HG03432 (cell line): ENCODE data around the gene ARHGEF6.
"Not testable (repeated sequence)": the region's sequence is repeated elsewhere in the genome, so short reads cannot be mapped to it uniquely, and the experiment has no call there.

ENCODE experiments used
- ATAC-seq: cut with Tn5 transposase; IDR thresholded peaks from one replicate; pipeline ENCODE4 v1.9.1; 2021; ENCODE audit warnings: mild to moderate bottlenecking, moderate library complexity; ENCODE audit not compliant: unreplicated experiment

Gene ARHGEF6

DNA sequence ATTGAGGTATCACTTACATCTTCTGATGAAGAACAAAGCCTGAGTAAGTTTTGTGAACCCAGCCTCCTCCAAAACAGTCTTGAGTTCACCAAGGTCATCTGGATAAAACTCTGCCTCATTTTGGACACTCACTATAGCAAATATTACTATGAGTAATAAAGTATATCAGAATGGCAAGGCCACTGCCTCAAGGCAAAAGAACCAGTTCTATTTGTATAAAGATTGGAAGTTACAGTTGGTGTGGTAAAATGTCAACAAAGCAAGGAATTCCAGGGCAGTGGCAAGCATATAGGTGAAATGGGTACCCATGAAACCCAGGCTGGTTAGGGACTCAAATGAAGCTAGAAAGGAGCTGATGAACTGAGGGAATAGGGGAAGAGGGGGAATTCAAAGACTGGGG, 2.4 kb upstream of the ARHGEF6 start:
- ATAC-seq = no peak

DNA sequence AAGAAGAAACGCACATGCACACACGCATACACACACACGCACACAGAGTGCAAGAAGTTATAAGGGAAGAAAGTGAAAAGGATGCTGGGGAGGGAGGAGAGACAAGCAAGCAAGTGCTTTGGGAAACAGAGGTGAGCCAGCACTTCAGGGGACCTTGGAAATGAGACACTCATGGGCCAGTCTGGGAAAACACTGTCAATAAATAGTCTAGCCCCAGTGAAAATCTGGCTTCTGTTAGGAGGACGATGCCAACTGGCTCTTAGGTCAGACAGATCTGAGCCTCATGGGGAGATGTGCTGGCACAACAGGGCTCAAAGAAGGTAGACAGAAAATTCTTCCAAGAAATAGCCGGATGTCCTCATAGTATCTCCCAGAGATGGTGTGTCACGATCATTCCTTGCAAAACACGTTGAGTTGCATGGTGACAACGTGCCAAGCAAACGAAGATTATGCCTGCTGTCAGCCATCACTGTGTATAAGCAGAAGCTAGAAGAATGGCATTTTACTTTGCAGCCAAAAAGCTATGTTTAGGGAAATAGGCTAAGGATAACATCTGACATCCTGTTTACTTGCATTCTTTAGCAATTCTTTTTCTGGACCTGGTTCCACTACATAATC, 557 bp upstream of the ARHGEF6 start:
- no peak for ATAC-seq

DNA sequence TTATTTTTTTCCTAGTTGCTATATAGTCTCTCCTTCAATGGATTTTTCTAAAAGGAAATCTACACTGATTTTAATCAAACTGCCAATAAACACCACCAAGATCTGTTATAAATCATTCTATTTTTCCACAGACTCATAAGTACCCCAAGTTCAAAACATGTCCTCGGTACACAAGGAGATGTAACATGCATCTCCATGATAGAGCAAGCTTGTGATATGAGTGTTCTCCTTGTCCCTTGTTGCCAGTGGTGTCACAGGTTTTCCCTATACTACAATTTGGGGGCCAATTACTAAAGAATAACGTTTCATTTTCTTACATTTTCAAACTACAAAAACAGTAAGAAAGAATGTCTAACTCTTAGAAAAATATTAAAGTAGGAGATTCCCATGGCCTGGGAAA, 491 bp downstream of the ARHGEF6 start:
- ATAC-seq = peak; percentile 34

DNA sequence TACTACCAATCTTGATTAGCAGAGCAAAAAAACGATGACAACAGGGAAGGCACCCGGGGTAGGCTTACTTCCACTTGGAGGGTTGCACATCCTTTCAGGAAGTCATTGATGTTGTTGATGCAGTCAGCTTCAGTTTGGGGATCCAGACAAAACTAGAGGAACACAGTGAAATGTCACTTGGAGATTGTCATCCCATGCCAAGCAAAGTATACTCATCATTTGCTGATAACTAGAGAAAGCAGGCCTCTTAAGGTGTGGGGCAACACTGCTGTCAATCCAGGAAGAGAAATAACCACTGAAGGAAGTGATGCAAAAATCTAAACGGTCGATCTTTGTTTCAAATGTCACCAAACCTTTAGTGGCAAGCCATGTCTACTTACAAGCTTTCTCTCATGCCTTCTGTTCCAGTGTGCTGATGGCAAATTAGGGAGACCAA, 1.4 kb downstream of the ARHGEF6 start:
- ATAC-seq = peak; percentile 58

DNA sequence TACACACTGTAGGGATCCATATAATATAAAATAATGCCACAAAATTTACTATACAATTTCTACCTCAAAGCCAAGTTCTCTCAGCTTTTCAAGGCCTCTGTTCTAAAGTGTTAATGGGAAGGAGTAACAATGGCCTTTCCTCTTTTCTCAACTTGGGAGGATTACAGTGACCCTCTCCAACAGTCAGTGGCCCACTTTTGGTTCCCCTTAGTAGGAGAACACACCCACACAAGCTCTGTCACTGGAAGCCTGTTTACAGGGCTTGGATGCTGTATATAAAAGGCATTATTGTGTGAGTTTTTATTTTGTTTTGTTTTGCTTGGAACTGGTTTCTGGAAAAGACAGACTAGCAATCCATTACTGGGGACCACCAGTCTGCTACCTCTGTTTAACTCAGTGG, 1.8 kb downstream of the ARHGEF6 start:
- ATAC-seq = no peak

DNA sequence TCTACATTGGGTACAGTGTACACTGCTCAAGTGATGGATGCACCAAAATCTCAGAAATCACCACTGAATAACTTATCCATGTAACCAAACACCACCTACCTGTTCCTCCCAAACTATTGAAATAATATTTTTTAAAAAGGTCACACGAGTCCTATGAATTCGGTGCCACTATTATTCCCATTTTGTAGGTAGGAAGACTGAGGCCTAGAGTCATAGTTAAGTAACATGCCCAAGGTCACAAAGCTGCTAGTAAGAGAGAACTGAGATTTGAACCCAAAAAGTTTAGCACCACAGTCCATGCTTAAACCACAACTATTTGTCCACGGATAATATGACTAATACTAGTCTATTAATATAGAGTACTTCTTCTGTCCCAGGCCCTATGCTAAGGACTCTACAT, 2.7 kb downstream of the ARHGEF6 start:
- no peak for ATAC-seq

DNA sequence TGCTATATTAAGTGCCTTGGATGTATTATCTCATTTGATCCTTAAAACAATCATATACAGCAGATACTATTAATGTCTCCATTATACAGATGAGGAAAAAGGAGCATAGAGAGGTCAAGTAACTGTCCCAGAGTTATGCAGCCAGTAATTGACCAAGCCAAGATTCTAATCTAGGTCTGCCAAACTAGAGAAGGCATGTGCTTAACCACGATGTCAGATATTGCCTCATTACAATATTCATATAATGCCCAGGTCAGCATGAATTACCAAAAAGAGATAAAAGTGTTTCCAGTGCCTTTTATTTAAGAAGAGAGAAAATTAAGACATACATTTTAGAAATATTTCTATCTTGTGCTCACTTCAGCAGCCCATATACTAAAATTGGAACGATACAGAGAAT, 7.1 kb downstream of the ARHGEF6 start:
- ATAC-seq = no peak

DNA sequence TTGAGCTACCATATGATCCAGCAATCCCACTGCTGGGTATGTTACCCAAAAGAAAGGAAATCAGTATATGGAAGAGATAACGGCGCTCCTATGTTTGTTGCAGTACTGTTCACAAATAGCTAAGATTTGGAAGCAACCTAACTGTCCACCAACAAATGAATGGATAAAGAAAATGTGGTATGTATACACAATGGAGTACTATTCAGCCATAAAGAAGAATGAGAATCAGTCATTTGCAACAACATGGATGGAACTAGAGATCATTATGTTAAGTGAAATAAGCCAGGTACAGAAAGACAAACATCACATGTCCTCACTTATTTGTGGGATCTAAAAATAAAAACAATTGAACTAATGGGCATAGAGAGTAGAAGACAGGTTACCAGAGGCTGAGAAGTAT, 8.9 kb downstream of the ARHGEF6 start:
- not testable (repeated sequence) for ATAC-seq

DNA sequence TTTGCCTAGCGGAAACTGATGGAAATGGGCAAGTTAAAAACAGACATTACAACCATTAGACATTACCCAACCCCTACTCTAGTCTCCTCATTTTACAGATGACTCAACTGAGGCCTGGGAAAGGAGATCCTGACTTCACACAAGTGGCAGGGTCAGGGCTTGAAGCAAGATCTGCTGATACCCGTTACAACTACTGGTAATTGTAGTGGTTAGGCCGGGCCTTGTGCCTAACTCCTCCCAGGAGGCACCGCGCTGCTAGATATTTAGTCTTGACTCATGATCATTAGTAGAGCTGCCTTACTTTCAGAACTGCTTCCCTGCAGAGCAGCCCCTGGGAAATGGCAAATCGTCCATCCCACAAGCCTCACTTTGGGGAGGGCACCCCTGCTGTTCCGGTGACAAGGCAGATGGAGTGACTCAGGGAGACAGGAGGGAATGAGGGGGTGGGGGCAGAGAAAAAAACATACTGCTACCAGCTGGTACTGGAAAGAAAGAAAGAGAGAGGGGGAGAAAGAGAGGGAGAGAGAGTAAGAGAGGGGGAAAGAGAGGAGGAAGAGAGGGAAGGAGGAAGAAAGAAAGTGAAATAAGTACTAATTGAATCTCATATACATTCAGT, 12.2 kb downstream of the ARHGEF6 start:
- peak; percentile 41 for ATAC-seq

DNA sequence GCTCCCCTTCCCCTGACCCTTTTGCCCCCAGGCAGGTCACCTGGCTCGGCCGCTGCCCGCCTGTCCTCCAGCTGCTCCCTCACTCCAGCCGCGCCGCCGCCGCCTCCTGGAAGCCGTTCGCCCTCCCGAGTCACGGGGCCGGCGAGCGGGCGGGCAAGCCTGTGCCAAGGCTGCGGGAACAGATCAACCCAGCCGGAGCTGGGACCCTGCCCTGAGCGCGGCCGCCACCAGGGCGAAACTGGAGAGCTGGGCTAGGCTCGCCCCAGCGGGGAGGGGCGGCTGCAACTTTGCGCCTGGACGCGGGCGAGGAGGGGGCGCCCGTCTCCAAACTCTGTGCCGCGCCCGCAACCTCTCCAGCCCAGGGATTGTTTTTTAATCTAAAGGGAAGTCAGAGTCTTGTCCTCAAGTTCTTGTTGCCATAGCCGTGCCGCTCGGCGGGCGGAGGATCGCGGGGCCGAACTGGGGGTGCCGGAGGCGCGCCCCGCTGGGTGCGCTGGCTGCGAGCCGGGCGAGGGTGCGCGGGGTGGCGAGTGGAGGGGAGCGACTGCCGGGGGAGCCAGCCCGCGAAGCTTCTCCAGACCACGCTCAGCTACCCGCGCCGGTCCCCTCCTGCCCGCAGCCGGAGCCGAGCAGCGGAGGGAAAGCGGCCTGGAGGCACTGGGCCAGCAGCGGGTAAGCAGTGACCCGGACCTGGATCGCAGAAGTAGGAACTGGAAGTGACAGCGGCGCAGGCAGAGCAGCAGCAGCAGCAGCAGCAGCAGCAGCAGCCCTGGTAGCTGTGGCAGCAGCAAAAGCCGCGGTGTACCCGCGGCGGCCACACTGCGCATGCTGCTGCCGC, 13.4 kb downstream of the ARHGEF6 start:
- ATAC-seq = peak; percentile 77

DNA sequence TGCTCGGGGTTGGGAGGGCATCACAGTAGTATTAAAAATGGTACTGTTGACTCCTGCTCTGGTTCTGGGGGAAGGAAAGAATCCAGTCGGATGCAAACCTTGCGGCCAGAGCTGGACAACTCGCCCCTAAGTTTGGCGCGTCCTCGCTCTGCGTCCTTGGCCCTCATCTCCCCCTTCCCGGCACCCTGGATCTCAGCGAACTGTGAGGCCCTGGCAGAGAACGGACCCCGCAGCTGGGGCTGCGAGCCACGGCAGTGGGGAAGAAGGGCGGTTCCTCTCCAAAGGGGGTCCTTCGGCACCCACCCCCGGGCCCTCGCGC, 14.0 kb downstream of the ARHGEF6 start:
- no peak for ATAC-seq

DNA sequence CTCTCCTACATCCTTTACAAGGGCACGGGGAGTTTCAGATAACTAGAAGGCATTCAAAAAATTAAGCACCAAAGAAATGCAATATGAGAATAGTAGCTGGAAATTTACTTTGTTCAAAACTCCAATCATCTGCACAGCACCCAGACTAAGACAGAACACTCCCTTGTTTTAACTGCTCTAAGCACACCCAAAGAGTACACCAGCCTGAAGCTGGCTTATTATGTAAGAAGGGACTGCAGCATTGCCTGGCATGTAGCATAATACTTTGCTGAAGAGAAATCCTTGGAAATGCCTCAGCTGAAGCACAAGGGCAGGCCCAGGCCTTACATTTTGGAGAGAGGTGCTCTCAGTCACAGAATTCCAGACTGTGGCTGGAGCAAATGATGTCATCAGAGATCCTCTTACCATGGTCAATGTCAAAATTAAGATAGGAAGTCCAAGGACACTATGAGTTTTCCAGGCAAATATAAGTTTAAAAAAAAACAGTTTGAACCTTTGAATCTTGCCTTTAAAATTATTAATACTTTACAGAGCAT, 14.8 kb downstream of the ARHGEF6 start:
- ATAC-seq = no peak

DNA sequence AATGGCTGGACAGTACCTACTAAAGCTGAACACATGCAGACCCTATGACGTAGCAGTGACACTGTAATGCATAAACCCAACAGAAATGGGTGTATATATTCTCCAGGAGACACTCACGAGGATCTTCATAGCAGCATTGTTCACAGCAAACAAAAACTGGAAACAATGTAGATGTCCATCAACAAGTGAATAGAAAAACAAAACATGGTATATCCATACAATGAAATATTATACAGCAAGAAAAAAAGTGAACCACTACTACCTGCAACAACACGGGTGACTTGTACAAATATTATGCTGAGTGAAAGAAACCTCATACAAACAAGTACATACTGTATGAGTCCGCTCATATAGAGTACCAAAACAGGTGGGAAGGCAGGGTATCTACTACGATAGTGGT, 16.5 kb downstream of the ARHGEF6 start:
- ATAC-seq = no peak

DNA sequence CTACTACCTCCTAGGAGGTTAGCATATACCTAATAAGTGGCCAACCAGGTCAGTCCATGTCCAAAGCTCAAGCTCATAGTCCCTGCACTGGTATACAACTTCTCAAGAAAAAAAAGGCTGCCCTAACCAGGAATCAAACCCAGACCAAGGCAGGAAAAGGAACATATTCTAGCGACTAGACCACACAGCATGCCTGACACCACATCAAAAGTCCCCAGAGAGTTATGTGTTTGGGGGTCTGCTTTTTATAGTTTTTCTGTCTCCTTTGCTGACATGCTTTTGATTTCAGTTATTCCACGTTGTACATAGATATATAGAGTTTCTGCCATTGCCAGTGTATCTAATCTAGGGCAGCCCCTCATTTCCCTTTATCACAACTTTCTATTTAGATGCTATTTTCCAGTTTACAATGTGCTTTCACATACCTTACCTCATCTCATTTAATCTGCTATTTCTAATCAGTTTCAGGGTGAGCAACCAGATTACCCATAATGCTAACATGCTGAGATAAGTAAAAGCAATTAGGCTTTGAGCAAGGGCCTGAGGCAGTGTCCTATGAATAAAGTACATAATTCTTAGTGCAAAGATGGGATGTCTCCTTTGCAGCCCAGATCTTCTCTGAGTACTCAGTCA, 17.8 kb downstream of the ARHGEF6 start:
- no peak for ATAC-seq

DNA sequence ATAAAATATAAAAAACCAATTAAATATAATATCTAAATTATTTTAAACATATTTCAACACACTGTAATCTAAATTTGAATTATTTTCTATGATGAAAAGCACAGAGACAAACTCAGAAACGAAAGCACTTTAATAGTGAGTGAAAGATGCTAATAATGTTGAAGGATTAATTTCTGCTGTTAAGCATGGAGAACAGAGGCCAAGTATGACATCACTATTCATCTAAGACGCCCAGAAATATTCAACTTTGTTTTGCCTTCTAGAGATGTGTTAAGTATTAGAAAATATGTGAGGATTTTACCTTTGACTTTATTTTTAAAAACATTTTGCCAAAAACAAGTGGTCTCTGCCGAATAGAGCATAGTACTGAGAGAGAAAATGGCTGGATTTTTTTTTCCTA, 19.3 kb downstream of the ARHGEF6 start:
- no peak for ATAC-seq

DNA sequence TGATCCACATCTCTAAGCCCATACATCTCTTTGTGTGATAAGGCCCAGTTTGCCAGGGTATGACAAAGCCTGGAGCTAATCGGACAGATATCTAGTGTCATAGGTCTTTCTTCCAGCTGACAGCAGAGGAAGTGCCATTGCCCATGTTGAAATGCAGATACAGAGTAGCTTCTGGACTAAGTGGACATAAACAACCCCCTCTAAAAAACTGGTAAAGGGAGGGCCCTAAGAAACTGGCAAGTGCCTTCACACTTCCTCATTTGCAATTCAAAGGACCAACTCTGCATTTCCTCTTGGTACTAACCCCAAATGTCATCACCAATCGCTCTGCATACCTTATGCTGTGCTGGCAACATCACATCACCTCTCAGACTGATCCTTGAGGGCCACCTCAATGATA, 20.8 kb downstream of the ARHGEF6 start:
- ATAC-seq = peak; percentile 85

DNA sequence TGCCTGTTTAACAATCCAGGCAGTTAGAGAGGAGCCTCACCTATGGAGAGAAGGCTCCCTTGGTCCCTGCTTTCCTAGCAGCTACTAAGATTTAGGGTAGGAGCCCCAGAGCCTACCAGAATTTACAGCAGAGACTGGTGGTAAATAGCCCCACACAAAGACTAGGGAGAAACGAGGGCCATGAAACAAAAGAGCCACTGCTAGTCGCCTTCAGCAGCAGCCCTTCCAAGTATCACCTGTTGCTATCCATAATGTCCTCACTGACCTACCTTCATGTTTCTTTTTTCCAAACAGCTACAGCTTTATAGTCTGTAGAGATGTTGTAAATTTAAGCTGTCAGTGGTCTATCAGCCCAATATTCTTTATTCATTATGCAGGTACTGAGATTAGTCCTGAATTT, 25.3 kb downstream of the ARHGEF6 start:
- no peak for ATAC-seq

DNA sequence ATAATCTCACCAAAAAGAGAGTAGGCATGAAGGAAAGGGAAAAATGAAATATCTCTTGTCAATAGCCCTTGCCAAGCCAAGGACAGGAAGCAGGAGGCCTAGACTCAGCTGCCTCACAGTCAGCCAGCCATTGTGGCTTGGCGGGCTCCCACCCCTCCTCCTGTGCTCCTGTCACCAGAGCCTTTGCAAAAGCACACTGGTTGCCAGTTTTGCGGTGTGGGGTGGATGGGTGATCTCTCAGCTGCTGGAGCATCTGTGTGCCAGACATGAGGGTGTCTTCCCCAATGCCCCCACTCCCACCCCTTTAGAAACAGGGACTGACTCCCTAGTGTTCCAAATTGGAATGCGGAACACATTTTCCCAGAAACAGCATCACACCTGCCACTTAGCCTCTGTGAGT, 26.1 kb downstream of the ARHGEF6 start:
- no peak for ATAC-seq

DNA sequence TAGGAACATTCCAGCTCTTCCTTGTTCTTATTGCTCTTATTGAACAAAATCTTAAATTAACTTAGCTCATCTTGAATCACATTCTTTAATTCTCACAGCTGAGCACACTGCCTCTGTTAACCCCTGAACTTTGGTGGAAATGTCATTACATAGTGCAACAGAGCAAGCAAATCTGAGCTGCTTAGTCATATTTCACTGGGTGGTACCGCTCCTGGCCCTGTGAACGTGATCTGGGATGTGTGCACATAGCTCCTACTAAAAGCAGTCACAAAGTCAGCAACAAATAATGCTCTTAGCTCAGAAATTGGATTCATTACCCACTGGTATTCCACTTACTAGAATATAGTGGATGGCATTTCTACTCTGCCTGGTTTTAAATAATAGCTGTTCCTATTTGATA, 27.9 kb downstream of the ARHGEF6 start:
- no peak for ATAC-seq

DNA sequence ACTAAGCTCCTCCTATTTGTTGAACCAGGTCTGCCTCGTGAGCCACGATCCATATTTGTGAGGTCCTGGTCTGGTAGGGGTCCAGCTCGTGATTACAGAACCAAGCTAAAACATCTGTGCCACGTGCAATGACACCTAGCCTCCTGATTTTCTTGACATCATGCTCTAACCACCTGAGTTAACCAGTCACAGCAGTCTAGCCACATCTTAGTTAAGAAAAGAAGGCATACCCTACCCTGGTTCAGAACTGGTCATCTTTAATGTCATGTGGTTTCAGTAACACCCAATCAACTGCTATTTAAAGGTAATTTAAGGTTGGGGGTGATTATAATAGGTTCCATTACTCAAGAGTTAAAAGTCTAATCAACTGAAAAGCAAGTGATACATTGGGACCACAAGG, 28.4 kb downstream of the ARHGEF6 start:
- no peak for ATAC-seq

DNA sequence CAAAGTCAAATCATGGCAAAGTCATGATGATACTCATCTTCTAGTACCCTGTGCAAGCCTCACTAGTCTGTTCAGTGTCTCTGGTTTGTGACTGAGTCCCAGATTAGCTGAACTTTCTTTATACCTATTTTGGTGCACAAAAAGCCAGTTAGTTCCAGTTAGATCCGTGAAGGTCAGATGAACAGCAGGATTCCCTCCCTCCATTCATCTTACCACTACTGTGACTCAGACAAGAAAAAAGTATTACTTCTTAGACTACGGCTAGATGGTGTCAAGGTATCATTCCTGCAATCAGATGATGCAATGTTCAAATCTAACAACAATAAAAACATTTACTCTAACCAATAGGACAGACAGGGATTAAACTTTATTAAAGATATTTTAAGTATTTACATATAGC, 30.4 kb downstream of the ARHGEF6 start:
- no peak for ATAC-seq
